Mesodermal cell (in vitro differentiated cells): ENCODE measurements around the gene MACF1. TPM values are rescaled to one million over a fixed set of nuclear protein-coding genes. Genes with fewer than 3 reads are reported as not detected.
"Not testable (repeated sequence)": the region's sequence is repeated elsewhere in the genome, so short reads cannot be mapped to it uniquely, and the experiment has no call there.

Experiments
- H3K27ac ChIP-seq: 2 replicates; pipeline ENCODE4 v1.7.0; 2013; ENCODE audit warnings: mild to moderate bottlenecking, low read depth, low read length, moderate library complexity; ENCODE audit not compliant: severe bottlenecking
- H3K36me3 ChIP-seq: 2 replicates; pipeline ENCODE4 v1.7.1; 2013; ENCODE audit warnings: mild to moderate bottlenecking, low read length, moderate library complexity; ENCODE audit not compliant: control insufficient read depth, insufficient read depth
- H3K4me1 ChIP-seq: one replicate; pipeline ENCODE4 v1.7.1; 2013; ENCODE audit warnings: mild to moderate bottlenecking, low read length; ENCODE audit not compliant: insufficient read depth, control insufficient read depth, poor library complexity, severe bottlenecking
- H3K4me3 ChIP-seq: 2 replicates; pipeline ENCODE4 v1.7.0; 2013; ENCODE audit warnings: low read length, control low read depth, mild to moderate bottlenecking; ENCODE audit not compliant: insufficient read depth, poor library complexity, severe bottlenecking; ENCODE audit errors: extremely low read depth
- H3K9me3 ChIP-seq: 2 replicates; pipeline ENCODE4 v1.7.1; 2013; ENCODE audit warnings: mild to moderate bottlenecking, low read length, moderate library complexity; ENCODE audit not compliant: control insufficient read depth
- WGBS, 2 experiments: methylation state at CpG; one replicate each; pipeline ENCODE4 v1.1.5; 2013; ENCODE audit warnings: missing lambda C conversion rate in 2 of 2; ENCODE audit not compliant: insufficient coverage in 2 of 2; 5-methylcytosine and 5-hydroxymethylcytosine counted together
- polyA plus RNA-seq, 2 experiments: library from polyadenylated mRNA; stranded (reverse); fragments of 50-300 nt; gene quantifications; one replicate each; pipeline ENCODE4 v1.2.3, GENCODE V29; 2013

The MACF1 gene
- 154 TPM for polyA plus RNA-seq (2013, experiment 1 of 2)
- polyA plus RNA-seq (2013, experiment 2 of 2), result 117 TPM

GRCh38 chr1:39204441-39205081 is at the start of gene MACF1:
Gene MACF1, plus strand, starts transcription at chr1:39204695. Its CDS starts 328 bp downstream, at chr1:39205023.
- Histone ChIP-seq H3K36me3 (peaks cover 25% of the 10 kb centered on the region), H3K9me3 (no peaks in the 10 kb centered on the region), H3K4me1 (peaks cover 20% of the 10 kb centered on the region), H3K4me3 (peak within 1 kb of the TSS; percentile 65), H3K27ac (peak within 1 kb of the TSS; percentile 99)
- 18 to 35% methylated on average over 2 to 4 of the region's 9 CpGs for WGBS, 2 experiments

GRCh38 chr1:39157304-39157703 is 47.2 kb upstream of the MACF1 start:
- no peak overlapping the region for H3K4me3 ChIP-seq
- H3K36me3 ChIP-seq, result no peaks in the 10 kb centered on the region
- no peaks in the 10 kb centered on the region for H3K9me3 ChIP-seq
- peaks cover 74% of the 10 kb centered on the region for H3K4me1 ChIP-seq
- no peak overlapping the region for H3K27ac ChIP-seq

GRCh38 chr1:39158327-39159086 is 46.0 kb upstream of the MACF1 start:
- peaks cover 63% of the 10 kb centered on the region for H3K4me1 ChIP-seq
- H3K4me3 ChIP-seq, result no peak overlapping the region
- 37 to 39% methylated on average over 8 to 9 of the region's 11 CpGs for WGBS, 2 experiments

GRCh38 chr1:39159224-39160036 is 45.1 kb upstream of the MACF1 start:
- WGBS, 2 experiments, result 33 to 58% methylated on average over 1 of the region's 1 CpG
- Histone ChIP-seq H3K4me3 (no peak overlapping the region), H3K27ac (peak overlapping the region; percentile 68), H3K9me3 (no peaks in the 10 kb centered on the region), H3K4me1 (peaks cover 59% of the 10 kb centered on the region), H3K36me3 (peaks cover 9% of the 10 kb centered on the region)

More at GRCh38 chr1:39158327-39159086, 46.0 kb upstream of the MACF1 start:
- H3K9me3 ChIP-seq, result no peaks in the 10 kb centered on the region
- peak overlapping the region; percentile 68 for H3K27ac ChIP-seq
- H3K36me3 ChIP-seq, result peaks cover 9% of the 10 kb centered on the region

GRCh38 chr1:39160703-39161102 is 43.8 kb upstream of the MACF1 start:
- Histone ChIP-seq H3K4me3 (no peak overlapping the region), H3K9me3 (no peaks in the 10 kb centered on the region), H3K4me1 (peaks cover 59% of the 10 kb centered on the region), H3K36me3 (peaks cover 9% of the 10 kb centered on the region), H3K27ac (no peak overlapping the region)

GRCh38 chr1:39161811-39162210 is 42.7 kb upstream of the MACF1 start:
- H3K36me3 ChIP-seq, H3K9me3 ChIP-seq, H3K4me3 ChIP-seq, H3K27ac ChIP-seq: not testable (repeated sequence)
- H3K4me1 ChIP-seq, result peaks cover 68% of the 10 kb centered on the region
- WGBS, 2 experiments, result 79 to 100% methylated on average over 2 to 3 of the region's 8 CpGs

GRCh38 chr1:39163469-39163868 is 41.0 kb upstream of the MACF1 start:
- no peaks in the 10 kb centered on the region for H3K9me3 ChIP-seq
- peaks cover 56% of the 10 kb centered on the region for H3K4me1 ChIP-seq
- H3K27ac ChIP-seq, result no peak overlapping the region
- H3K4me3 ChIP-seq, result no peak overlapping the region
- peaks cover 9% of the 10 kb centered on the region for H3K36me3 ChIP-seq

GRCh38 chr1:39164256-39164655 is 40.2 kb upstream of the MACF1 start:
- Histone ChIP-seq H3K4me3 (no peak overlapping the region), H3K4me1 (peaks cover 55% of the 10 kb centered on the region), H3K9me3 (no peaks in the 10 kb centered on the region), H3K36me3 (peaks cover 9% of the 10 kb centered on the region), H3K27ac (peak overlapping the region; percentile 88)

- H3K4me1 ChIP-seq, result peaks cover 51% of the 10 kb centered on the region
- H3K4me3 ChIP-seq, result no peak overlapping the region
- H3K9me3 ChIP-seq, result no peaks in the 10 kb centered on the region
- 42% methylated on average over 2 of the region's 2 CpGs; no CpG with 5 or more reads in 1 of the 2 experiments for WGBS, 2 experiments
- H3K27ac ChIP-seq, result peak overlapping the region; percentile 88
- H3K36me3 ChIP-seq, result peaks cover 9% of the 10 kb centered on the region
Observed at GRCh38 chr1:39165049-39165448, 39.4 kb upstream of the MACF1 start.

GRCh38 chr1:39165488-39165887 is 39.0 kb upstream of the MACF1 start:
- Histone ChIP-seq H3K27ac (peak overlapping the region; percentile 88), H3K9me3 (no peaks in the 10 kb centered on the region), H3K4me3 (no peak overlapping the region), H3K36me3 (peaks cover 9% of the 10 kb centered on the region), H3K4me1 (peaks cover 51% of the 10 kb centered on the region)
- WGBS, 2 experiments, result no CpG with 5 or more reads among the region's 1 CpG
